NCI-H510A treated with DMSO at 0.1 percent for 48 hours (cell line): ENCODE results near the gene KRTAP10-3.

ENCODE experiments used
- DNase-seq: peaks from one replicate; lab custom pipeline; 2025; lab: John Stamatoyannopoulos, UW

Gene KRTAP10-3

GRCh38 chr21:44528634-44528995 lies 30.0 kb downstream of the KRTAP10-3 start:
- no peak for DNase-seq

GRCh38 chr21:44527983-44528633 lies 30.5 kb downstream of the KRTAP10-3 start:
- no peak for DNase-seq

DNA sequence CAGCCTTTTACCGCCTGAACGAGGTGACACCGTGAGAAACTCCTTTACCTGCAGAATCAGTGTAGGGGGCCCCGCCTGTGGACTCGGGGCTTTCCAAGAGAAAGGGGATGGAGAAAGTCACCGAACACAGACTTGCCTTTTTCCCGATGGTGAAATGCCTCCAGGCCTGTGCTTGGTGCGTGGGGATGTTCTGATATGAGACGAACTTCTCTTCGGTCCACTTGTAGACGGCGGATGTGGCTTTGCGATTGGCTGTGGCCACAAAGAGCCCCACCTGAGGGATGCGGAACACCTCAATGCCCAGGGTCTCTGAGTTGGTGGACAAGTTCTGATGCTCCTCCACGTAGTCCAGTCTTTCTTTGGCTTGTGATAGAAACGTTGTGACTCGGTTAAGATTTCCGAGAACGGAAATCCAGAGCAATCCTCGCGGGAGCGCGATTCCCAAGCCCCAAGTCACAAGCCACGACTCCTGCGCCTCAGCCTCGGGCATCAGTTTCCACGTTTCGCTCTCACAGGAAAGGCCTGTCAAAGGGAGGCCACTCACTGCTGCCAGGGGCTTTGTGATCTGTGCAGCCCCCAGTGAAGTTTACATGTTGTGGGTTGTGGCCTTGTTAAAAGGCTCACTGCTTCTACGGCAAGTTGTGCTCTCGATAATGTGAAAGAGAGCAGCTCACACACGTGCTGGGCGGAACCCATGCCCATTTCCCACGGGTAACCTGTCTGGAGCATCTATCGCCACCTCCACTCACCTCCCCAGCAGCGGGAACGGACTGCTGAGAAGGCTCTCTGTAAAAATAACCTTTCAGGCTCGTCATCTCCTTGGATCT lies 31.2 kb downstream of the KRTAP10-3 start:
- no peak for DNase-seq

GRCh38 chr21:44526096-44526997 lies 32.2 kb downstream of the KRTAP10-3 start:
- no peak for DNase-seq

DNA sequence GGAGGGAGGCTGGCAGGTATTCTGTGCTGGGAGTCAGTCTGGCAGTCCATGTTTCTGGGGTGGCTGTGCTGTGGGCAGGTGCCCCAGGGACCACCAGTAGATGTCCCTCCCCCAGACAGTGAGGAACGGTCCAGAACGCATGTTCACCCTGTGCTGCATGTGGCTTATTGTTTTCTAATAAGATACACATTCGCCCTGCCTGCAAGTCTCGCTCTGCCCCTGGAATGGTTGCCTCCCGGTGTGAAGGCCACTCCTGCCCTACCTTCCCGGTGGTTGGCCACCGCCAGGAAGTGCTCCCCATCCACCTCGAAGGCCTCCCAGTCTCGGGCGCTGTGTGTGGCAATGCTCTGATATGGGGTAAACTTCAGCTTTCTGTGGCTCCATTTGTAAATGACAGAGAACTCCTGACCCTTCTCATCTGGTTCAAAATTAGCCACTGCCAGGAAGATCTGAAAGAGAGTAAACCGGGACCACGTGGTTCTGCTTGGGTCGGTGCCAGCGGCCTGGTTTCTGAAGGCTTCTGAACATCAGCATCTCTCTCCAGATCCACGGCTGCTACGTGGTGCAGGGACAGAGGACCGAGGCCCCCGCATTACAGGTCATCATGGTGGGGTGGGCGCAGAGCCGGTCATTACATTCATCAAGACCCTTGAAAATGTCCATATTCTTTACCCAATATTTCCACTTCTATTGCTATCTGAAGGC lies 33.1 kb downstream of the KRTAP10-3 start:
- DNase-seq, result no peak

DNA sequence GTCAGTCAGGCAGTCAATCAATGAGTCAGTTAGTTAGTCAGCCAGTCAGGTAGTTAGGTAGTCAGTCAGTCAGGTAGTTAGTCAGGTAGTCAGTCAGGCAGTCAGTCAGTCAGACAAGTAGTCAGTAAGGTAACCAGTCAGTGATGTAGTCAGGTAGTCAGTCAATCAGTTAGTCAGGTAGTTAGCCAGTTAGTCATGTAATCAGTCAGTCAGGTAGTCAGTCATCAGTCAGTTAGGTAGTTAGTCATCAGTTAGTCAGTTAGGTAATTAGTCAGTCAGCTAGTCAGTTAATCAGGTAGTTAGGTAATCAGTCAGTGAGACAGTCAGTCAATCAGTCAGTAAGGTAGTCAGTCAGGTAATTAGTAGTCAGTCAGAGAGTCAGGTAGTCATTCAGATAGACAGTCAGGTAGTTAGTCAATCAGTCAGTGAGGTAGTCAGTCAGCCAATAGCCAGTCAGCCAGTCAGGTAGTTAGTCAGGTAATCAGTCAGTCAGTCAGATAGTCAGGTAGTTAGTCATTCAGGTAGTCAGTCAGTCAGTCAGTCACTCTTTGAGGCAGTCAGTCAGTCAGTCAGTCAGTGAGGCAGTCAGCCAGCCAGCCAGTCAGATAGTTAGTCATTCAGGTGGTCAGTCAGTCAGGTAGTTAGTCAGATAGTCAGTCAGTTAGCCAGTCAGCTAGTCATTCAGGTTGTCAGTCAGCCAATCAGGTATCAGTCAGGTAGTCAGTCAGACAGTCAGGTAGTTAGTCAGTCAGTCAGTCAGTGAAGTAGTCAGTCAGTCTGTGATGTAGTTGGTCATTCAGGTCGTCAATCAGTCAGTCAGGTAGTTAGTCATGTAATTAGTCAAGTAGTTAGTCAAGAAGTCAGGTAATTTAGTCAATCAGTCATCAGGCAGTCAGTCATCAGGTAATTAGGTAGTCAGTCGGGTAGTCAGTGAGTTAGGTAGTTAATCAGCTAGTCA lies 33.9 kb downstream of the KRTAP10-3 start:
- no peak for DNase-seq

GRCh38 chr21:44523567-44524413 lies 34.8 kb downstream of the KRTAP10-3 start:
- DNase-seq, result no peak

GRCh38 chr21:44522753-44523204 lies 35.8 kb downstream of the KRTAP10-3 start:
- no peak for DNase-seq

- no peak for DNase-seq
These were observed 36.5 kb downstream of the KRTAP10-3 start for GRCh38 chr21:44521928-44522752.

GRCh38 chr21:44521301-44521927 lies 37.2 kb downstream of the KRTAP10-3 start:
- DNase-seq, result no peak

GRCh38 chr21:44520326-44521300 lies 38.0 kb downstream of the KRTAP10-3 start:
- no peak for DNase-seq

- DNase-seq, result no peak
These were observed 39.0 kb downstream of the KRTAP10-3 start for GRCh38 chr21:44519346-44520325.

DNA sequence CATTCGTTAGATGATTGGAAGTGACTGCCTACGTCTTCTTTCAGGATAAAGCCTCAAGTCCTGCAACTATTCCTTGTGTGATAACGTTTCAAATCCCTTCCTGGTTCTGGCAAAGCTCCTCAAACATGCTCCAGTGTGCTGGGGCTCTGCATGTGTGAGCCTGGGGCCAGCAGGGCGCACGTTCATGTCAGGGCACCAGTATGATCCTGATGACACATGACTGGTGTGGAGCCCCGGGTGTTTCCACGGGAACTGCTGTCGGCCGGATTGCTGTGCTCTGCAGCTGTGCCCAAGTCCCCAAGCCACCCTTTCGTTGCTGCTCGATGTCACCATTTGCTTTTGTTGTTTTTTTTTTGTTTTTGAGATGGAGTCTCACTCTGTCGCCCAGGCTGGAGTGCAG lies 39.9 kb downstream of the KRTAP10-3 start:
- no peak for DNase-seq

DNA sequence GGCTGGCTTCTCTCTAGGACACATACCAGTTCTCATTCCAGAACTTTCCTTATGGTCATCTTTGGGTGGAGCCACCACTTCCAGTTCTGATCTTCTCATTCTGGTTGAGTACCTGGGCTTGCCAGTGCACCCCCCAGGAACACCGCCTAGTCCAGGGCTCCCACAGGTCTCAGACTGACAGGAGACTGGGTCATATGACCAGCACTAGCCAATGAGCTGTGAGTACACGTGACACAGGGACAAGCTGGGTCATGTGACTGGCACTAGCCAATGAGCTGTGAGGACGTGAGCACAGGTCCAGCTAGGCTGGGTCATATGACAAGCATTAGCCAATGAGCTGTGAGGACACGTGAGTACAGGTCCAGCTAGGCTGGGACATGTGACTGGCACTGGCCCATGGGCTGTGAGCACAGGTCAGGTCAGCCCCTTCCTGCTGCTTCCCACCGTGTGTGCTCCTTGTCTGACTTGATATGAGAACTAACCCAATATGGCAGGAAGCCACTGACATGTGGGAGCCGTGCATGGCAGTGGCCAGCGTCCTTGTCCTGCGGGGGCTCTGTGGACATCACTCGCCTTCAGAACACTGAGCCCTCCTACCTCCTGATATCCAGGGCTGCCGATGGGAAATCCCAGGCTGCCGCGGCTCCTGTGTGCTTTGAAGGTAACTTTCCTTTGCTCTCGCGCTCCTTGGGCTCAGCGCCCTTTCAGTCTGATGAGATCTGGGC lies 41.3 kb downstream of the KRTAP10-3 start:
- no peak for DNase-seq

DNA sequence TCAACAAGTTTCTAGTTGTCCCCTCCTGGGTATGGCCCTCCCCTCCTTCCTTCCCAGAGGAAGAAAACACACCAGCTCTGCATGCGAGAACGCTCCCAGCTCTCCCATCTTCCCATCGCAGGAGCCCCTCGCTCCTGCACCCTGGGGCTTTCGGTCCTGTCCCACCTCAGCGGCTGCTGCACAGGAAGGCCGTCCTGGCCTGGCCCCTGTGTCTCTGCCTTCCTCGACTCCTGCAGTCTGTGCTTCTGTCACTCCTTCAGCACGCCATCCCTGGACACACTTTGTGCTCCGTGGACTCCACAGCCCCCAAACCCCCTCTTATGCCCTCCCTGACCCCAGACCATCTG lies 41.8 kb downstream of the KRTAP10-3 start:
- DNase-seq, result no peak
